Activated CD4-positive, alpha-beta memory T cell treated with anti-CD3 and anti-CD28 coated beads, Interleukin-2, amount 10 ng/mL, durations not matched to agents 7 days and 5 days (primary cell): Measurements from ENCODE around the gene DRAXIN. TPM values are rescaled to one million over a fixed set of nuclear protein-coding genes. Genes with fewer than 3 reads are reported as not detected.

Source experiments
- CTCF ChIA-PET: fragments of 350-600 bp; sonication (Branson Sonifier 250); formaldehyde crosslinking; loops from one replicate; lab custom pipeline; 2021; ENCODE audit warnings: antibody characterized with exemption, inconsistent platforms; lab: Charles Lee
- POLR2A ChIA-PET: fragments of 350-600 bp; sonication (Branson Sonifier 250); formaldehyde crosslinking; loops from one replicate; lab custom pipeline; 2021; ENCODE audit warnings: antibody characterized with exemption; lab: Charles Lee
- DNase-seq: peaks from one replicate; pipeline ENCODE4 v3.0.0-alpha.2; 2020
- H3K27ac Mint-ChIP-seq: one replicate; pipeline ENCODE4 v1.8.0; 2021; ENCODE audit warnings: mild to moderate bottlenecking, mixed read lengths
- H3K27me3 Mint-ChIP-seq: one replicate; pipeline ENCODE4 v1.8.0; 2021; ENCODE audit warnings: mixed read lengths
- H3K36me3 Mint-ChIP-seq: one replicate; pipeline ENCODE4 v1.8.0; 2021; ENCODE audit warnings: low read depth, mixed read lengths
- H3K4me1 Mint-ChIP-seq: one replicate; pipeline ENCODE4 v1.8.0; 2021; ENCODE audit warnings: mixed read lengths
- H3K4me3 Mint-ChIP-seq: one replicate; pipeline ENCODE4 v1.8.0; 2021; ENCODE audit warnings: mild to moderate bottlenecking, mixed read lengths
- H3K9me3 Mint-ChIP-seq: one replicate; pipeline ENCODE4 v1.8.0; 2021; ENCODE audit warnings: mixed read lengths
- total RNA-seq, 2 experiments: library from RNA; stranded (reverse); gene quantifications; one replicate each; pipeline ENCODE4 v1.2.3, GENCODE V29; 2021

DRAXIN gene
- total RNA-seq, 2 experiments from 2014 or later = 0.60 TPM

DNA sequence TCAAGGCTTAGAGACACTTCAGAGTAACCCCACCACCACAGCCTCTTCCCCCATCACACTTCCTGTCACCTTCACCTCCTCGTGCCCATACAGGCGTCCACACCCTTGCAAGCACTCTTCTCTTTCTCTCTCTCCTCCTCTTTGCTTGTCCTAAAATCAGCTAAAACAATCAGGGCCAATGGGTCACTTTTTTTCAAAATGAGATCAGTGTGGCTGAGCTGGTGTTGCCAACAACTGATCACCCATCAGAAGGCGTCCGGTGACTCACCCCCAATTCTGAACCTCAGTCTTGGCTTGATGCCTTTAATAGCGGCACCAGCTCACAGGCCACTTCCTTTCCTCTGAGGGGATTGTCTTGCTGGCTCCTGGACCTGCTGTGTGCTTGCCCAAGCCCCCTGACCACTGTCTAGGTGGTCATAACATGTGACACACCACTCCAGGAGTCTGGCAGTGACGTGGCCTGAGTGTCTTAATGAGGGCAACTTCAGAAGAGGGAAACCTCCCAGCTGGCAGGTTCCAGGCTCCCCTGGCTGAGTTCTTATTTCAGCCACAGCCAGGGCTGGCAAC, 1.6 kb downstream of the DRAXIN start:
- peak; percentile 72 for DNase-seq
- ChIA-PET CTCF (interaction anchor here (1.0 to 2.3 kb wide), 5 partner anchors 12 to 42 kb away, joined by 3 to 9 read pairs (median 6); partner anchors contain the start of genes FBXO6 and MAD2L2), POLR2A (interaction anchor here (0.7 to 1.9 kb wide), 7 partner anchors 12 to 217 kb away, joined by 3 to 13 read pairs (median 3); partner anchors contain the start of genes AGTRAP, FBXO6 and MAD2L2)
- Mint-ChIP-seq H3K9me3 (no peaks in the 10 kb centered on the region), H3K36me3 (no peaks in the 10 kb centered on the region), H3K4me1 (peaks cover 31% of the 10 kb centered on the region), H3K4me3 (peak overlapping the region; percentile 28), H3K27me3 (peaks cover 49% of the 10 kb centered on the region), H3K27ac (peak overlapping the region; percentile 23)

GRCh38 chr1:11693917-11694316, 2.4 kb downstream of the DRAXIN start:
- peak overlapping the region; percentile 59 for H3K27ac Mint-ChIP-seq
- no peak for DNase-seq
- H3K27me3 Mint-ChIP-seq = peaks cover 47% of the 10 kb centered on the region
- peaks cover 31% of the 10 kb centered on the region for H3K4me1 Mint-ChIP-seq
- no peak overlapping the region for H3K4me3 Mint-ChIP-seq
- POLR2A ChIA-PET = interaction anchor here (1.2 to 3.6 kb wide), 4 partner anchors 12 to 216 kb away, joined by 3 to 18 read pairs (median 12); partner anchors contain the start of genes FBXO6 and MAD2L2
- no peaks in the 10 kb centered on the region for H3K36me3 Mint-ChIP-seq
- CTCF ChIA-PET = interaction anchor here (1.0 to 2.3 kb wide), 3 partner anchors 17 to 29 kb away, joined by 3 to 9 read pairs (median 7); partner anchors contain the start of gene FBXO6
- no peaks in the 10 kb centered on the region for H3K9me3 Mint-ChIP-seq

- Mint-ChIP-seq H3K4me1 (peaks cover 25% of the 10 kb centered on the region), H3K4me3 (no peak overlapping the region), H3K36me3 (no peaks in the 10 kb centered on the region), H3K27me3 (peaks cover 34% of the 10 kb centered on the region), H3K9me3 (no peaks in the 10 kb centered on the region), H3K27ac (no peak overlapping the region)
- CTCF ChIA-PET = interaction anchor here (1.3 to 1.9 kb wide), 2 partner anchors 24 to 31 kb away, joined by 4 to 10 read pairs; partner anchors contain the start of gene FBXO6
- no peak for DNase-seq
- POLR2A ChIA-PET = interaction anchor here (1.2 to 3.6 kb wide), 3 partner anchors 14 to 212 kb away, joined by 4 to 18 read pairs (median 5); partner anchors contain the start of gene FBXO6
Measured at GRCh38 chr1:11695861-11696260, 4.4 kb downstream of the DRAXIN start.

DNA sequence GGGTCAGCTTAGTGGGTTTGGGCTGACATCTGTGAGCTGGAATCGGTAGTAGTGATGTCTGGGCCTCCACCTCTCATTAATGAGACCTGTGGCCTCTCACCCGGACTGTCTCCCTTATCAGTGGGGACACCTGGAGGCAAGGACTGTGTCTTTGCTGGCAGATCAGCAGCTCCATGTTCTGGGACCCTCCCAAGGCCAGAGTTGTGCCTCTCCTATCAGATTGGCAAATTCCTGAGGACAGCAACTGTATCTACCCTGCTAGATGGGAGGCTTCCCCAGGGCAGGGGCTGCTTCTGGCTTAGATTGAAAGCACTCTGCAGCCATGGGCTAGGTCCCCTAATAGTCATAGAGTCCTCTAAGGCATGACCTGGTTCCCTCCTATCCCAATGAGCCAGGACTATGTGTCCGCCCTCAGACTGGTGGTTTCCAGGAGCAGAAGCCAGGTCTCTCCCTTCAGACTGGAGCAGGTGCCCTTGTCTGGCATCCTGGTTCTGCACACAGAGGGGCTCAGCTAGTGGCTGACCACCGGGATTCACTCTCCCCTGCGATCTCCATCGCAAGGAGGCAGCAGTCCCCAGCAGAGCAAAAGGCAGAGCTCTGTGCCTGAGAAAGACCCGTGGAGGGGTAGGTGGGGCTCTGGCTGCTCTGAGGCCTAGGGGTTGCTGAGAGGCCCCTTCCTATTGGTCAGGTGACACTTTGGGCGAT, 5.8 kb downstream of the DRAXIN start:
- POLR2A ChIA-PET = interaction anchor here (3.6 kb wide), 1 partner anchor 33 kb away, joined by 18 read pairs; the partner anchor contains the start of gene FBXO6
- H3K27me3 Mint-ChIP-seq = peaks cover 35% of the 10 kb centered on the region
- CTCF ChIA-PET = interaction anchor here (0.6 to 1.9 kb wide), 3 partner anchors 11 to 33 kb away, joined by 3 to 10 read pairs (median 3); partner anchors contain the start of gene FBXO6
- H3K36me3 Mint-ChIP-seq = no peaks in the 10 kb centered on the region
- H3K9me3 Mint-ChIP-seq = no peaks in the 10 kb centered on the region
- DNase-seq = no peak
- no peak overlapping the region for H3K4me3 Mint-ChIP-seq
- no peak overlapping the region for H3K27ac Mint-ChIP-seq
- peaks cover 21% of the 10 kb centered on the region for H3K4me1 Mint-ChIP-seq

- no peak overlapping the region for H3K27ac Mint-ChIP-seq
- H3K4me1 Mint-ChIP-seq = peaks cover 16% of the 10 kb centered on the region
- no peaks in the 10 kb centered on the region for H3K9me3 Mint-ChIP-seq
- no peaks in the 10 kb centered on the region for H3K36me3 Mint-ChIP-seq
- H3K4me3 Mint-ChIP-seq = no peak overlapping the region
- H3K27me3 Mint-ChIP-seq = peaks cover 30% of the 10 kb centered on the region
- ChIA-PET POLR2A (no interaction called here), CTCF (interaction anchor here (0.6 kb wide), 1 partner anchor 21 kb away, joined by 3 read pairs; no protein-coding TSS in a partner anchor)
- no peak for DNase-seq
Measured at GRCh38 chr1:11697893-11698210, 6.3 kb downstream of the DRAXIN start.

GRCh38 chr1:11700601-11701467, 9.3 kb downstream of the DRAXIN start:
- peaks cover 3% of the 10 kb centered on the region for H3K4me1 Mint-ChIP-seq
- no peak overlapping the region for H3K4me3 Mint-ChIP-seq
- H3K27ac Mint-ChIP-seq = no peak overlapping the region
- H3K9me3 Mint-ChIP-seq = no peaks in the 10 kb centered on the region
- peaks cover 23% of the 10 kb centered on the region for H3K27me3 Mint-ChIP-seq
- ChIA-PET POLR2A (no interaction called here), CTCF (interaction anchor here (0.7 to 1.1 kb wide), 4 partner anchors 9 to 37 kb away, joined by 3 to 5 read pairs (median 3); partner anchors contain the start of gene FBXO6)
- DNase-seq = no peak
- no peaks in the 10 kb centered on the region for H3K36me3 Mint-ChIP-seq

GRCh38 chr1:11701551-11701961, 10.0 kb downstream of the DRAXIN start:
- Mint-ChIP-seq H3K4me1 (peaks cover 3% of the 10 kb centered on the region), H3K27ac (no peak overlapping the region), H3K27me3 (peaks cover 23% of the 10 kb centered on the region), H3K4me3 (no peak overlapping the region), H3K36me3 (no peaks in the 10 kb centered on the region), H3K9me3 (no peaks in the 10 kb centered on the region)
- CTCF ChIA-PET = interaction anchor here (1.0 kb wide), 1 partner anchor 9 kb away, joined by 3 read pairs; no protein-coding TSS in a partner anchor
- POLR2A ChIA-PET = no interaction called here
- DNase-seq = no peak

DNA sequence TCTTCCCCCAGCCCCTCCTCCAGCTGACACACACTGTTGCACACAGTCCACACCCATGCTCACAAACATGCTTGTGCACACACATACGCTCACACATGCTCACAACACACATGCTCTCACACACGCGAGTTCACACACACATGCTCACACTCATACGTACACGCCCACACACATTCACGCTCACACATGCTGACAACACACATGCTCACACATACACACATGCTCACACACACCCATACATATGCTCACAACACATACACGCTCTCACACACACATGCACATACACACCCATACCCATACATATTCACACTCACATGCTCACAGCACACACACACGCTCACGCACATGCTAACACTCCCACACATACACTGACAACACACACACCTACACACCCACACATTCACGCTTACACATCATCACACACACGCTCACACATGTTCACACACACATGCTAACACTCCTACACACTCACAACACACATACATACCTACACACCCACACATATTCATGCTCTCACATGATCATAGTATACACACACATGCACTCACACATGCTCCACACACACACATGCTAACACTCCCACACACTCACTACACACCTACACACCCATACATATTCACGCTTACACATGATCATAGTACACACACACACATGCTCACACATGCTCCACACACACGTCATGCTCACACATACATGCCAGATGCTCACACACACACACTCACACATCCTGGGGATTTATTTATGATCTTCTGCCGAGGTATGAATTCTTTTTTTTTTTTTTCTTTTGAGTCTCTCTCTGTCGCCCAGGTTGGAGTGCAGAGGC, 10.7 kb downstream of the DRAXIN start:
- no peaks in the 10 kb centered on the region for H3K36me3 Mint-ChIP-seq
- CTCF ChIA-PET = interaction anchor here (1.0 kb wide), 1 partner anchor 8 kb away, joined by 3 read pairs; no protein-coding TSS in a partner anchor
- peaks cover 3% of the 10 kb centered on the region for H3K4me1 Mint-ChIP-seq
- H3K9me3 Mint-ChIP-seq = no peaks in the 10 kb centered on the region
- no peak overlapping the region for H3K4me3 Mint-ChIP-seq
- POLR2A ChIA-PET = interaction anchor here (2.8 kb wide), 1 partner anchor 17 kb away, joined by 8 read pairs; no protein-coding TSS in a partner anchor
- no peak for DNase-seq
- H3K27me3 Mint-ChIP-seq = peaks cover 23% of the 10 kb centered on the region
- no peak overlapping the region for H3K27ac Mint-ChIP-seq

- no peak overlapping the region for H3K4me3 Mint-ChIP-seq
- no peaks in the 10 kb centered on the region for H3K9me3 Mint-ChIP-seq
Measured at GRCh38 chr1:11703357-11704193, 12.1 kb downstream of the DRAXIN start.

GRCh38 chr1:11704194-11704529, 12.7 kb downstream of the DRAXIN start:
- no peak overlapping the region for H3K27ac Mint-ChIP-seq
- POLR2A ChIA-PET = interaction anchor here (2.8 kb wide), 1 partner anchor 15 kb away, joined by 8 read pairs; no protein-coding TSS in a partner anchor
- H3K9me3 Mint-ChIP-seq = no peaks in the 10 kb centered on the region
- H3K36me3 Mint-ChIP-seq = no peaks in the 10 kb centered on the region
- peaks cover 6% of the 10 kb centered on the region for H3K4me1 Mint-ChIP-seq
- no peak overlapping the region for H3K4me3 Mint-ChIP-seq
- H3K27me3 Mint-ChIP-seq = peaks cover 19% of the 10 kb centered on the region
- DNase-seq = no peak
- CTCF ChIA-PET = no interaction called here

More at GRCh38 chr1:11703357-11704193, 12.1 kb downstream of the DRAXIN start:
- Mint-ChIP-seq H3K36me3 (no peaks in the 10 kb centered on the region), H3K27me3 (peaks cover 23% of the 10 kb centered on the region), H3K4me1 (peaks cover 1% of the 10 kb centered on the region), H3K27ac (no peak overlapping the region)
- CTCF ChIA-PET = no interaction called here
- POLR2A ChIA-PET = interaction anchor here (2.8 kb wide), 1 partner anchor 16 kb away, joined by 8 read pairs; no protein-coding TSS in a partner anchor
- DNase-seq = no peak
